Effector memory CD8-positive, alpha-beta T cell (primary cell): ENCODE measurements around the gene TMEM214.
A peak's percentile ranks its signal among the peaks of the same experiment; 100 is the strongest.

Source experiments
- ATAC-seq: fragments of 150-1000 bp; cut with Tn5 transposase; replicated peaks from 2 replicates; pipeline ENCODE4 v1.10.0; 2021; ENCODE audit warnings: mild to moderate bottlenecking, moderate library complexity
- DNase-seq, 3 experiments: peaks; one replicate each; pipeline ENCODE4 v3.0.0; 2021
- H3K27ac Mint-ChIP-seq, 2 donors: one replicate each; pipeline ENCODE4 v1.8.0; 2022; ENCODE audit warnings: mild to moderate bottlenecking in 2 of 2, mixed read lengths in 2 of 2, moderate library complexity in 2 of 2
- H3K27me3 Mint-ChIP-seq, 2 donors: one replicate each; pipeline ENCODE4 v1.8.0; 2022; ENCODE audit warnings: mixed read lengths in 2 of 2
- H3K36me3 Mint-ChIP-seq: one replicate; pipeline ENCODE4 v1.8.0; 2022; ENCODE audit warnings: mild to moderate bottlenecking, moderate library complexity, mixed read lengths; ENCODE audit not compliant: insufficient read depth
- H3K4me1 Mint-ChIP-seq, 2 donors: one replicate each; pipeline ENCODE4 v1.8.0; 2022; ENCODE audit warnings: low read depth in 2 of 2, mixed read lengths in 2 of 2
- H3K4me3 Mint-ChIP-seq, 2 donors: one replicate each; pipeline ENCODE4 v1.8.0; 2022; ENCODE audit warnings: mild to moderate bottlenecking in 2 of 2, mixed read lengths in 2 of 2, moderate library complexity in 2 of 2
- H3K9me3 Mint-ChIP-seq, 2 donors: one replicate each; pipeline ENCODE4 v1.8.0; 2022; ENCODE audit warnings: mixed read lengths in 2 of 2

Gene TMEM214

DNA sequence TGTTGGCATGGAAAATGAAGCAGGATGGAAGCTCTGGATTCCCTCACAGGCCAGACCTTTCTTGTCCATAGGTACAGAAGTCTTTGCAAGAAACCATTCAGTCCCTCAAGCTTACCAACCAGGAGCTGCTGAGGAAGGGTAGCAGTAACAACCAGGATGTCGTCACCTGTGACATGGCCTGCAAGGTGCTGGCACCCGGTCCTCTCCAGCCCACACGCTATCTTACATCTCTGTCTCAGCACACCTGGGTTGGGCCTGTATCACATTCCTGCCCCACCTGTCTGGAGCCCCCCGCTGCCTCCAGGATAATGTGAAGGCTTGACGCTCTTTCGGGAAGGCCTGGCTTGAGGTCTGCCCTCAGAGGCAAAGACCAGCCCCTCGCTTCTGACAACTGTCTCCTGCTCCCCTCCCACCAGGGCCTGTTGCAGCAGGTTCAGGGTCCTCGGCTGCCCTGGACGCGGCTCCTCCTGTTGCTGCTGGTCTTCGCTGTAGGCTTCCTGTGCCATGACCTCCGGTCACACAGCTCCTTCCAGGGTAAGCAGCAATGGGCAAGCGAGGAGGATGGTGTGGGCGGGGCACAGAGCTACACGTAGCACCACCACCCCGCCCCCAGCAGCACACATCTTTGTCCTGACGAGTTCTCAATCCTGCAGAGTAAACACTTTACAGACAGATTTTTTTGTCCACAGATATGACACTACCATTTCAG lies 6.0 kb downstream of the TMEM214 start:
- Mint-ChIP-seq H3K4me1 (peaks cover 12 to 14% of the 10 kb centered on the region in 2 donors), H3K27me3 (no peaks in the 10 kb centered on the region), H3K4me3 (no peak overlapping the region), H3K27ac (peak overlapping the region; percentile 58 to 70), H3K36me3 (peaks cover 34% of the 10 kb centered on the region), H3K9me3 (no peaks in the 10 kb centered on the region)
- ATAC-seq = no peak
- no peak for DNase-seq

- DNase-seq (no peak), ATAC-seq (no peak)
- Mint-ChIP-seq H3K9me3 (no peaks in the 10 kb centered on the region), H3K27ac (peak overlapping the region in 1 of 2 donors; percentile 68), H3K4me3 (no peak overlapping the region), H3K27me3 (no peaks in the 10 kb centered on the region), H3K36me3 (peaks cover 34% of the 10 kb centered on the region), H3K4me1 (peaks cover 6 to 8% of the 10 kb centered on the region in 2 donors)
These were observed 6.7 kb downstream of the TMEM214 start for GRCh38 chr2:27039426-27039825.

DNA sequence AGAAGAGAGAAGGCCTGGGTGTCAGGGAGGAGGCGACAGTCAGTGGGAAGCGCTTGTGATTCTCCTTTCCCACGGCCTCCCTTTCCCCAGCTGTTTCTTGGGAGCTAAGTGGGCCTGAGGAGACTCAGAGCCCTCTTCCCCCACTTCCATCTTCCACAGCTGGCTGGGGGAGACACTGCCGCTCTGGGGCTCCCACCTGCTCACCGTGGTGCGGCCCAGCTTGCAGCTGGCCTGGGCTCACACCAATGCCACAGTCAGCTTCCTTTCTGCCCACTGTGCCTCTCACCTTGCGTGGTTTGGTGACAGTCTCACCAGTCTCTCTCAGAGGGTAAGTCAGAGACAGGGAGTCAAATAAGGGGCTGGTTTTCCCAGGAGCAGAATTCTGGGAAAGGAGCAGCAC lies 7.1 kb downstream of the TMEM214 start:
- ATAC-seq (no peak), DNase-seq (no peak)
- Mint-ChIP-seq H3K27me3 (no peaks in the 10 kb centered on the region), H3K4me3 (no peak overlapping the region), H3K9me3 (no peaks in the 10 kb centered on the region), H3K27ac (peak overlapping the region in 1 of 2 donors; percentile 68), H3K4me1 (peaks cover 6 to 8% of the 10 kb centered on the region in 2 donors), H3K36me3 (peaks cover 37% of the 10 kb centered on the region)

- Mint-ChIP-seq H3K4me1 (peaks cover 2 to 8% of the 10 kb centered on the region in 2 donors), H3K27me3 (no peaks in the 10 kb centered on the region), H3K27ac (peak overlapping the region; percentile 68 to 72), H3K4me3 (no peak overlapping the region), H3K9me3 (no peaks in the 10 kb centered on the region), H3K36me3 (peaks cover 38% of the 10 kb centered on the region)
- no peak for ATAC-seq
- DNase-seq = no peak
These were observed 7.5 kb downstream of the TMEM214 start for GRCh38 chr2:27040282-27040681.

GRCh38 chr2:27041752-27042151 lies 9.0 kb downstream of the TMEM214 start:
- Mint-ChIP-seq H3K4me3 (no peak overlapping the region), H3K4me1 (peaks cover 2 to 8% of the 10 kb centered on the region in 2 donors), H3K27ac (peak overlapping the region; percentile 72 to 78), H3K9me3 (no peaks in the 10 kb centered on the region), H3K27me3 (no peaks in the 10 kb centered on the region), H3K36me3 (peaks cover 31% of the 10 kb centered on the region)
- DNase-seq (no peak), ATAC-seq (peak; percentile 12)

DNA sequence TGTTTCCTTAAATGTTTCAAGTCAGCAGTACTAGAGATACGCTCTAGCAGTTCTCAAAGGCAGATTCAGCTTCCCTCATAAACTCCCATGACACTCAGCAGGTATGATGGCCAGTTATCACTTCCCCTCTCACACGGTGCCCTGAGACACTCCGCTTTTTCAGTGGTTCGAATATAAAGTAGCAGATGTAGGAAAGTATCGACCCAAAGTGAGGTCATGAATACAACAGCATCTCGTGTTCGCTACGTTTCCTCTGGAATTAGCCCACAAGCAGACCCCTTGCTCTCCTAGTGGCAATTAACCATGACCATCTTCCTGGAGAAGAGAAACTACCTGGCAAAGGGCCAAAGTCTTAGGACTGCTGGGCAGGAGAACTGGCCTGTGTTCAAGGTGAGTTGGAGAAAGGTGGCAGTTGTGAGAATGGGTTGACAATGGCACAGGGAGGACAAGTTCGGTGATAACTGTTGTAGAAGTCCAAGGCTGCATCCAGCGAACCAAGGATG lies 9.4 kb downstream of the TMEM214 start:
- H3K27ac Mint-ChIP-seq = peak overlapping the region in 1 of 2 donors; percentile 78

GRCh38 chr2:27042985-27043634 lies 10.3 kb downstream of the TMEM214 start:
- Mint-ChIP-seq H3K4me3 (no peak overlapping the region), H3K4me1 (peaks cover 2 to 8% of the 10 kb centered on the region in 2 donors), H3K9me3 (no peaks in the 10 kb centered on the region), H3K27me3 (no peaks in the 10 kb centered on the region), H3K36me3 (peaks cover 31% of the 10 kb centered on the region), H3K27ac (no peak overlapping the region)
- DNase-seq (no peak), ATAC-seq (no peak)

More for the DNA sequence above, 9.4 kb downstream of the TMEM214 start:
- H3K9me3 Mint-ChIP-seq = no peaks in the 10 kb centered on the region
- no peak overlapping the region for H3K4me3 Mint-ChIP-seq
- peak; percentile 51 for ATAC-seq
- H3K36me3 Mint-ChIP-seq = peaks cover 31% of the 10 kb centered on the region
- no peak for DNase-seq
- peaks cover 2 to 8% of the 10 kb centered on the region in 2 donors for H3K4me1 Mint-ChIP-seq
- no peaks in the 10 kb centered on the region for H3K27me3 Mint-ChIP-seq

- Mint-ChIP-seq H3K4me3 (peak overlapping the region; percentile 97 to 98), H3K36me3 (peaks cover 34% of the 10 kb centered on the region), H3K4me1 (peaks cover 22 to 23% of the 10 kb centered on the region in 2 donors), H3K27ac (peak overlapping the region; percentile 100), H3K27me3 (peaks cover 8 to 13% of the 10 kb centered on the region in 2 donors), H3K9me3 (peaks cover 0 to 2% of the 10 kb centered on the region in 2 donors)
- DNase-seq = peak; percentile 54 to 59 (median 55)
- ATAC-seq = peak; percentile 42
These were observed 16.9 kb downstream of the TMEM214 start for GRCh38 chr2:27049422-27050280.

GRCh38 chr2:27050281-27050995 lies 17.7 kb downstream of the TMEM214 start:
- Mint-ChIP-seq H3K36me3 (peaks cover 33% of the 10 kb centered on the region), H3K27ac (peak overlapping the region; percentile 100), H3K4me1 (peaks cover 22 to 23% of the 10 kb centered on the region in 2 donors), H3K4me3 (peak overlapping the region; percentile 97 to 98), H3K27me3 (peaks cover 8 to 13% of the 10 kb centered on the region in 2 donors), H3K9me3 (peaks cover 0 to 2% of the 10 kb centered on the region in 2 donors)
- peak; percentile 91 to 97 (median 94) for DNase-seq
- ATAC-seq = peak; percentile 60

DNA sequence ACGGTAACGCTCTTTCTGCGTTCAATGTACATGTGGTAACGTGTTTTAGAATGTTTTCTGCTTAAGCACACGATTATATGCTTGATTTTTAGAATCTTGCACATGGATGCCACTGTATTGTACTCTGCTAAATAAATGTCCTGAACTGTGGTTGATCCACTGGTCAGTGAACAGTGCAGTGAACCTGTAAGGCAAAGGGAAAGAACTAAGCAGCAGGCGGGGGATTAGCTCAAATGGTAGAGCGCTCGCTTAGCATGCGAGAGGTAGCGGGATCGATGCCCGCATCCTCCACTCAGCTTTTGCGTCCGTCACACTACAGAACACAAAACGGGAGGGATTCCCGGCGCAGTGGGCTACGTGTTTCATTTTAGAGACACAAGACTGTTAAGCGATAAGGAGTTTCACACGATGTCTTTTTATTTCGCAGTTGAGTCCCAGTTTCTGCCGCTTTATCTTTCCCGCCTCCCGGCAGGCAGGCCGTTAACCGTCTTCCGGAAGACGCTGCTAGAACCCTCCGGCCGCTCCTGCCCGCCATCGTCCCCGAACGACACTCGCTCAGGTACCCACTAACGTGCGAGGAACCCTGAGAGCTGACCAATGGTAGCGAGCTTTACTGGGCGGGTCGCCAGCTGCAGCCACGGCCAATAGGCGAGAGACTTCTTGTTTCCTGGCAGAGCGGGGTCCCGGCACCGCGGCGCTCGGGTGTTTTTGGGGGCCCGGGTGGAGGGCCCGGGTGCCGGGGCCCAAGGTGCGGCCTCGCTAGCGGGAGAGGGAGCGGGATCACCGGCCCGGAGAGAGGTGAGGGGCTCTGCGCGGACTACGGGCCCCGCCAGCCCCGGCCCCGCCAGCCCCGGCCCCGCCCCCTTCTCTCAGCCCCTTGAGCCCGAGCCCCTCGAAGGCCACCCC lies 18.5 kb downstream of the TMEM214 start, which contains the start of gene AGBL5:
Gene AGBL5 (plus strand): TSS at position 673 of the 906 bp plus-strand sequence. CDS start 1,291 bp downstream, outside the sequence.
- Mint-ChIP-seq H3K27ac (peak within 1 kb of the TSS; percentile 100), H3K27me3 (peaks cover 8 to 13% of the 10 kb centered on the region in 2 donors), H3K4me1 (peaks cover 22 to 23% of the 10 kb centered on the region in 2 donors), H3K9me3 (peaks cover 0 to 2% of the 10 kb centered on the region in 2 donors), H3K4me3 (peak within 1 kb of the TSS; percentile 97 to 98), H3K36me3 (peaks cover 36% of the 10 kb centered on the region)
- DNase-seq (peak; percentile 96 to 99 (median 98)), ATAC-seq (peak; percentile 78)

- Mint-ChIP-seq H3K9me3 (peaks cover 0 to 2% of the 10 kb centered on the region in 2 donors), H3K27me3 (peaks cover 8 to 13% of the 10 kb centered on the region in 2 donors), H3K4me1 (peaks cover 22 to 23% of the 10 kb centered on the region in 2 donors), H3K4me3 (peak overlapping the region; percentile 97 to 98), H3K36me3 (peaks cover 39% of the 10 kb centered on the region), H3K27ac (peak overlapping the region; percentile 100)
- DNase-seq (no peak), ATAC-seq (no peak)
These were observed 19.3 kb downstream of the TMEM214 start for GRCh38 chr2:27051902-27052645.
